Neural cell (in vitro differentiated cells): ENCODE measurements around the gene FAM90A1.
"Not testable (repeated sequence)": the region's sequence is repeated elsewhere in the genome, so short reads cannot be mapped to it uniquely, and the experiment has no call there.

ENCODE experiments used
- MXI1 ChIP-seq: fragments of 450-650 bp; conservative IDR thresholded peaks from 2 replicates; pipeline ENCODE4 v1.6.1; 2014; ENCODE audit warnings: antibody characterized with exemption, mild to moderate bottlenecking; ENCODE audit not compliant: poor library complexity, severe bottlenecking
- TF ChIP-seq, protein P1 (sequence below): fragments of 450-650 bp; IDR thresholded peaks from 2 replicates; pipeline ENCODE4 v1.5.1; 2014; ENCODE audit warnings: antibody characterized with exemption, mild to moderate bottlenecking, moderate library complexity; ENCODE audit not compliant: poor library complexity, severe bottlenecking
- TF ChIP-seq, protein P2 (sequence below): IDR thresholded peaks from 2 replicates; pipeline ENCODE4 v1.6.1; 2012; ENCODE audit warnings: borderline replicate concordance

GRCh38 chr12:8256356-8256755, 28.9 kb upstream of the FAM90A1 start:
- not testable (repeated sequence) for TF ChIP-seq MXI1
- TF ChIP-seq, protein P1, sequence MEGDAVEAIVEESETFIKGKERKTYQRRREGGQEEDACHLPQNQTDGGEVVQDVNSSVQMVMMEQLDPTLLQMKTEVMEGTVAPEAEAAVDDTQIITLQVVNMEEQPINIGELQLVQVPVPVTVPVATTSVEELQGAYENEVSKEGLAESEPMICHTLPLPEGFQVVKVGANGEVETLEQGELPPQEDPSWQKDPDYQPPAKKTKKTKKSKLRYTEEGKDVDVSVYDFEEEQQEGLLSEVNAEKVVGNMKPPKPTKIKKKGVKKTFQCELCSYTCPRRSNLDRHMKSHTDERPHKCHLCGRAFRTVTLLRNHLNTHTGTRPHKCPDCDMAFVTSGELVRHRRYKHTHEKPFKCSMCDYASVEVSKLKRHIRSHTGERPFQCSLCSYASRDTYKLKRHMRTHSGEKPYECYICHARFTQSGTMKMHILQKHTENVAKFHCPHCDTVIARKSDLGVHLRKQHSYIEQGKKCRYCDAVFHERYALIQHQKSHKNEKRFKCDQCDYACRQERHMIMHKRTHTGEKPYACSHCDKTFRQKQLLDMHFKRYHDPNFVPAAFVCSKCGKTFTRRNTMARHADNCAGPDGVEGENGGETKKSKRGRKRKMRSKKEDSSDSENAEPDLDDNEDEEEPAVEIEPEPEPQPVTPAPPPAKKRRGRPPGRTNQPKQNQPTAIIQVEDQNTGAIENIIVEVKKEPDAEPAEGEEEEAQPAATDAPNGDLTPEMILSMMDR = not testable (repeated sequence)
- TF ChIP-seq, protein P2, sequence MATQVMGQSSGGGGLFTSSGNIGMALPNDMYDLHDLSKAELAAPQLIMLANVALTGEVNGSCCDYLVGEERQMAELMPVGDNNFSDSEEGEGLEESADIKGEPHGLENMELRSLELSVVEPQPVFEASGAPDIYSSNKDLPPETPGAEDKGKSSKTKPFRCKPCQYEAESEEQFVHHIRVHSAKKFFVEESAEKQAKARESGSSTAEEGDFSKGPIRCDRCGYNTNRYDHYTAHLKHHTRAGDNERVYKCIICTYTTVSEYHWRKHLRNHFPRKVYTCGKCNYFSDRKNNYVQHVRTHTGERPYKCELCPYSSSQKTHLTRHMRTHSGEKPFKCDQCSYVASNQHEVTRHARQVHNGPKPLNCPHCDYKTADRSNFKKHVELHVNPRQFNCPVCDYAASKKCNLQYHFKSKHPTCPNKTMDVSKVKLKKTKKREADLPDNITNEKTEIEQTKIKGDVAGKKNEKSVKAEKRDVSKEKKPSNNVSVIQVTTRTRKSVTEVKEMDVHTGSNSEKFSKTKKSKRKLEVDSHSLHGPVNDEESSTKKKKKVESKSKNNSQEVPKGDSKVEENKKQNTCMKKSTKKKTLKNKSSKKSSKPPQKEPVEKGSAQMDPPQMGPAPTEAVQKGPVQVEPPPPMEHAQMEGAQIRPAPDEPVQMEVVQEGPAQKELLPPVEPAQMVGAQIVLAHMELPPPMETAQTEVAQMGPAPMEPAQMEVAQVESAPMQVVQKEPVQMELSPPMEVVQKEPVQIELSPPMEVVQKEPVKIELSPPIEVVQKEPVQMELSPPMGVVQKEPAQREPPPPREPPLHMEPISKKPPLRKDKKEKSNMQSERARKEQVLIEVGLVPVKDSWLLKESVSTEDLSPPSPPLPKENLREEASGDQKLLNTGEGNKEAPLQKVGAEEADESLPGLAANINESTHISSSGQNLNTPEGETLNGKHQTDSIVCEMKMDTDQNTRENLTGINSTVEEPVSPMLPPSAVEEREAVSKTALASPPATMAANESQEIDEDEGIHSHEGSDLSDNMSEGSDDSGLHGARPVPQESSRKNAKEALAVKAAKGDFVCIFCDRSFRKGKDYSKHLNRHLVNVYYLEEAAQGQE = not testable (repeated sequence)
